ENCODE results near the gene CCDC9B.
A peak's percentile ranks its signal among the peaks of the same experiment; 100 is the strongest.

The CCDC9B gene

DNA sequence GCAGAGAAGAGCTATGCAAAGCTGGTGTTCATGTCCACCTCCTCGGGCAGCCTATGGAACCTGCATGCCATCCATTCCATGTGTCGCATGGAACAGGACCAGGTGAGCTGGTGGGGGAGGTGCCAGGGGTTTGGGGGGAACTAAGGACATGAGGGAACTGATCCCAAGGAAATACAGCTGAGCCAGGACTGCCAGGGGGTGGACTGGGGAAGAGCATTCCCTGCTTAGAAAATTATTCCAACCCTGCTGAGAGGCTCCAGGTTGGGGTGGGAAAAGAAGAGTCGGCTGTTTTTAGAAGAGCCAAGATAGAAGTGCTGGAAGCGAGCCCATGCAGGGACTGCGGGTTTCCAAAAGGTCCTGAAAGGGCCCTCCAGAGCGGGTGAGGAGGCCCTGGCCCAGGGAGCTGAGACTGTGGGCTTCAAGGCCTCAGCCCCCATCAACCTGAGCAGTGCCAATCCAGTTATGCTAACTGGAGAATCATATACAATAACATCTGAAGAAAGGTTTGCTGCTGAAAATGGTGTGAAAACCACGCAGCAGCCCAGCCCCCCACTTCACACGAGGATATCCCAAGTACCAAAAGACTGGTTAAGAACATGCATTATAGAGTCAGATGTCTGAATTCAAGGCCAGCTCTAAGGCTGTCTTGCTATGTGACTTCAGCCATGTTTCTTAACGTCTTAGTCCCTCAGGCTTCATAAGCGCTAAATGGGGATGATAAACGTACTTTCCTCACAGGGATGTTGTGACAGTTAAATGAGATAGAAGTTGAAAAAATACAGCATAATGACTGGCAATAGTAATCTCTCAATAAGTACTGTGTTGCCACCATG is 25.1 kb upstream of the CCDC9B start:
- DNase-seq (ENCODE audit: low spot score), result no peak

DNA sequence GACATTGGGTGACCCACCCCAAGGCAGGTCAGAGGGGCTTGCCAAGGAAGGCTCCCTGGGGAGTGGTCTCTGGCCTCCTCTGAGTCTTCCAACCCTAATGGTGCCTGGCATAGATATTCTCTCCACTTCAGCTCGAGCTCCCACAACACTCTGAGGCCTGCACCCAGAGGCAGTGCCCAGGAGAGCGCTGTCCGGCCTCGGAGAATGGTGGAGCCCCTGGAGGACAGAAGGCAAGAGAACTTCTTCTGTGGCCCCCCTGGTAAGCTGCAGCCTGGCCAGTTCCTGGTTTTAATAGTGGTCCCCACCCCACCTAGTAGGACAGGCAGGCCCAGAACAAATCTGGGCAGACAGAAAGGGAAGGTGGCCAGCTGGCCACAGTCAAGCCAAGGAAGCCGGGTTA is 24.3 kb upstream of the CCDC9B start:
- no peak for DNase-seq (ENCODE audit: low spot score)

GRCh38 chr15:40364251-40364650 is 23.5 kb upstream of the CCDC9B start:
- DNase-seq (ENCODE audit: low spot score), result no peak

GRCh38 chr15:40363611-40364010 is 22.9 kb upstream of the CCDC9B start:
- DNase-seq (ENCODE audit: low spot score), result no peak

- no peak for DNase-seq (ENCODE audit: low spot score)
These were observed 20.9 kb upstream of the CCDC9B start for GRCh38 chr15:40361640-40362039.

- DNase-seq (ENCODE audit: low spot score), result no peak
These were observed 19.3 kb upstream of the CCDC9B start for GRCh38 chr15:40360015-40360414.

DNA sequence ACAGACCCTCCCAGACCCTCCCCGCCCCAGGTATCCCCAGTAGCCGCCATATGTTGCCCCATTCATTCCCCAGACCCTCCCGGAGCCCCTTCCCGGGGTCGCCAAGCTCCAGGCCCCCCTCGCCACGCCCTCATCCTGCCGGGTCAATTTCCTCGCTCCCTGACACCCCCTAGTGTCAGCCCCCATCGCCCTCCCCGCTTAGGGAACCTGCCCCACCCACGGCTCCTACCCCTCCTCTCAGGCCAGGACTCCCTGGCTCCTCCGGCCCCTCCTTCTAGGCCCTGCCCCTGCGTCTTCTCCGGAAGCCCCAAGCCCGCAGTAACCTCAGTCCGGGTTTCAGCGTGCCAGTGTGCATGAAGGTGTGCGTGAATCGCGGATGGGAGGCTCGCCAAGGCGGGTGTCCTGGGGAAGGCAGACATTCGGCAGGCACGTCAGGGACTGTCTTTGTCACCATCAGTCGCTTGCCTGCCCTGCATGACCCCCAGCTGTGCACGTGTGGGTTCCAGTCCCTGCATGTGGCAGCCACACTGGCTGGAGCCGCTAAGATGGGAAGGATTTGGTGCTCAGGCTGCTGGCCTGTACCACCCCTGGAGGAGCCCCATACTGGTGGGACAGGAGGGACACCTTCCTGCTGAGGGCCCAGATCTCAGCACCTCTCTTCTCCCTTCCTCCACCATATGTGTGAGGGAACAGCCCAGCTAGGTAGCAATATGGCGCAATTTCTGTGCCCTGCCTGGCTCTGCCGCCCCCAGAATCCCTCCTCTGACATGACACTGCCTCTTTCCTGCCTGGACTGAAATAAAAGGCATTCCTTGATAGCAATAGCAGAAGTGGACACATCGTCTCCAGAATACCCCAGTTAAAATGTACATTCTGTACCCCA is 18.0 kb upstream of the CCDC9B start:
- peak; percentile 12 for DNase-seq (ENCODE audit: low spot score)

GRCh38 chr15:40357723-40358470 is 17.2 kb upstream of the CCDC9B start, which contains the start of gene DISP2:
TSS of gene DISP2 (plus strand) at chr15:40358219. CDS start at chr15:40358322, 103 bp downstream.
- DNase-seq (ENCODE audit: low spot score), result peak; percentile 88

GRCh38 chr15:40357246-40357645 is 16.5 kb upstream of the CCDC9B start:
- DNase-seq (ENCODE audit: low spot score), result no peak

DNA sequence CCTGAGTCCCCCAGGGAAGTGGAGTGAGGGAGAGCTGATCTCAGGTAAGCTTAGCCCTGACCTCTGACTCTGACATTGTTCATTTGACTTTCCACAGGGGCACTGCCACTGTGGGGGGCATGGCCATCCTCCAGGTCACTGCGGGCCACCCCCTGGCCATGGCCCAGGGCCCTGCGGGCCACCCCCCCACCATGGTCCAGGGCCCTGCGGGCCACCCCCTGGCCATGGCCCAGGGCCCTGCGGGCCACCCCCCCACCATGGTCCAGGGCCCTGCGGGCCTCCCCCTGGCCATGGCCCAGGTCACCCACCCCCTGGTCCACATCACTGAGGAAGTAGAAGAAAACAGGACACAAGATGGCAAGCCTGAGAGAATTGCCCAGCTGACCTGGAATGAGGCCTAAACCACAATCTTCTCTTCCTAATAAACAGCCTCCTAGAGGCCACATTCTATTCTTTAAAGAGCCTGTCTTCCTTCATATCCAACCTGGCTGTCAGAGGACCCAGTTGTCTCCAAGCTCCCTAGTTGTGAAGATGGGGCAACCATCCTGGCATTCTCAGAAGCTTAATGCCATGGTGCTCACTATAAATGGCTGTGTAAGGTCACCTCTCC is 15.3 kb upstream of the CCDC9B start:
- DNase-seq (ENCODE audit: low spot score), result no peak

DNA sequence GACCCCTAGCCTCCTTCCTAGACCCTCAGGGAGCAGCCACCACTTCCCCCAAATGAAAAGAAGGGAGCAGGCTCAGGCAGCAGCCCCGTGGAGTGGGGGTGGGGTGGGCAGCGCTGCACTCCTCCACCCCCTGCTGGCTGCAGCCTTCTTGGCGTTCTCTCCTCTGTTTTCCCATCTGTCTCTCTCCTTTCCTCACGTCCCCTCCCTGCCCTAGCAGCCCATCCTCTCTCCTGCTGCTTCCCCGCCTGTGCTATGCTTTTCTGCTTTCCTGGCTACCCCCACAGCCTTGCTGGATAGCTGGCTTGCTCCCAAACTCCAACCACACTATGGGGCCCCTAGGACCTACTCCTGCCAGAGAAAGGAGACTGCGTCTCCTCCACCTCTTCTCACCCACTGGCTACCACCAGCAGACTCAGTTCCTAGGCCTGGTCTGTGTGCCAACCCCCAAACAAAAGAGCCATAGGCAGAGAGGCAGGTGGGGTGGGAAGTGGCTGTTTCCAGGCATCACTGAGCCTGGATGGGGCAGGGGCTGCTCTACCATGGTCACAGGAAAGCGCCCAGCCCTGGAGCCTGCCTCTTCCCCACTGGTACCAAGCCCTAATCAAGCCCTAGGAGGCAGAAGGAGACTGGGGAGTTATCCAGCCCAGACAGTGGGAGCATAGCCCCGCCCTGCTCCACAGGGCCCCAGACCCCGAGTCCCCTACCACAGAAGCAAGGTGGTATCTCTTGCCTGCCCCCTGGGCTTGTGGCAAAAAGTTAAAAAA is 13.9 kb upstream of the CCDC9B start:
- DNase-seq (ENCODE audit: low spot score), result no peak

DNA sequence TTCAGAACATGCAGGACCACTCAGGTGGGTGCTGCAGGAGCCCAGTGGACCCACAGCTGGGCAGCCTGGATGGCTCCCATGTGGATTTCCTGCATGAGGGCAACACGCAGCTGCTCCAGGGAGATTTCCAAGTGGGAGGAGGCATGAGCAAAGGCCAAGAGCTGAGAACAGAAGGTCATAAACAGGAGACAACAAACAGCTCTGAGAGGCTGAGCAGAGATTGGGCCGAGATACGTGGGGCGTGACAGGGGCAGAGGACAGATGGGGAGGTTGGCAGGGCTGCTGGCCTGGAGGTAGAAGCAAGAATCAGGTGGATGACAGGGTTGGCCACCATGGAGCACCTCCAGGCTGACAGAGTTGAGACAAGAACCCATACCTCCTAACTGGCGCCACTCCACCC is 13.0 kb upstream of the CCDC9B start:
- no peak for DNase-seq (ENCODE audit: low spot score)

GRCh38 chr15:40352281-40352901 is 11.7 kb upstream of the CCDC9B start:
- no peak for DNase-seq (ENCODE audit: low spot score)

DNA sequence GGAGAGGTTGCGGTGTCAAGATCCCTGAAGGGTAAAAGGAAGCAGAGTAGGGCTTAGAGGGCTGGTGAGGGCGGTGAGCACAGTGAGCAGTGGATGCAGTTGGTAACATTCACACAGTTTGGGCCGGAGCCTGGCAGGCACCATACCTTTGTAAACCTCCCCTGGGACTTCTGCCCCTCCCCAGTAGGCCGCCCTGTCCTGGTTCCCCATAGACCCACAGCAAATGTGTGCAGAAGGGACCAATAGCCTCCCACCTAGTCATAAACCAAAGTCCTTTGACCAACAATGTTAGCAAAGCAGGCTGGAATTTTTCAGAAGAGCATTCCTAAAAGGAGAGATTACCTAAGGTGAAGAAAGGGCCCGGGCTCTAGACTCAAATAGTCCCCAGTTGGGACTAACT is 8.4 kb upstream of the CCDC9B start:
- DNase-seq (ENCODE audit: low spot score), result no peak

DNA sequence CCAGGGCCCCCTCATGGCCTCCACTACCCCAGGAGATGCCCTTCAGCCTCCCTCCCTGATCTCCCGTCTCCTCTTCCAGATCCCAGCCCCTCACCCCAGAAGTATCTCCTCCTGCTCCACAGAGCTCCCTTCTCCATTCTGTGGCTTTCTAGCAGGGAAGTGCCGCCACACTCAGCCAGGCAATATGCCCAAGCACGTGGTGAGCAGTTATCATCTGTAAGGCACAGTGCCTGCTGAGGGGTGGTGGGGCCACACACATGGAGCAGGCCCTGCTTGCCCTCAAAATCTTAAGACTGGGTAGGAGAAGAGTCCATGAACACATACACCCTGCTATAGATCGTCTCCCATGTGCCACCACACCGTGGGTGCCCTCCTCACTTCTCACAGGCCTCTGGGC is 7.7 kb upstream of the CCDC9B start:
- no peak for DNase-seq (ENCODE audit: low spot score)

DNA sequence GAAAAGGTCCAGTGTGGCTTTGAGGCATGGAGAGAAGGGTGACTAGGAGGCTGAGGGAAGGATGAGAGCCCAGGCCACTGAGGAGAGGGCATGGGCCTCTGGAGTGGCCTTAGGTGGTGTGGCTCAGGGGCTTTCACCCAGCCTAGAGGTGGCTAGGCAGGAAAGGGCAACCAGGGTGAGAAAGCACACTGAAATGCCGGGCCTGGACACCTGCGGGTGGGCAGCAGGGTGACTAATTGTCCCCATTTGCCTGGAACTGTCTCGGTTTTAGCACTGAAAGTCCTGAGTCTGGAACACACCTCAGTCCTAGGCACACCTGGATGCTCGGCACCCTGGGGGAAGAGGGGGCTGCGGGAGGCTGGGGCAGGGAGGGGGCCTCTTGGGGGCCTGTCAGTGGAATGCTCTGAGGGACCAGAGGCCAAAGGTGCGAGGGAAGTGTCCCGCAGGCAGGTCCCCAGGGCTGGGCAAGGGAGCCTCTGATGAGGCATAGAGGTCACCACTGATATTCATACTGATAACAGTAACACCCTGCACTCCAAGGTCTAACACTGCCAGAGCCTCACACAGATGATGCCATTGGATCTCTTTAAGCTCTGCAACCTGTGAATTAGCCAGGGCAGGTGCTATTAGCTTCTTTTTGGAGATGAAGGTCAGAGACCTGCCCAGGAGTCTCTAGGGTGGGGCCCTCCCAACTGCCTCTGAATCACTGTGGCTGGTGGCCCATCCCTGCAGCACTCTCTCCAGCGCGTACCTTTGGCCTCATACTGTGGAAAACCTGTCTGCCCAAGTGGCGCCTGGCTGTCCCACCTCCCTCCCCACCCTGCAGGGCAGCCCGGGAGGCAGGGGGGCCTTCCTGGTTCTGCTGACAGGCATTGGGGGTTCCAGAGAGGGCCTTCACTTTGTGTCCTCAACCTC is 7.1 kb upstream of the CCDC9B start:
- no peak for DNase-seq (ENCODE audit: low spot score)

DNA sequence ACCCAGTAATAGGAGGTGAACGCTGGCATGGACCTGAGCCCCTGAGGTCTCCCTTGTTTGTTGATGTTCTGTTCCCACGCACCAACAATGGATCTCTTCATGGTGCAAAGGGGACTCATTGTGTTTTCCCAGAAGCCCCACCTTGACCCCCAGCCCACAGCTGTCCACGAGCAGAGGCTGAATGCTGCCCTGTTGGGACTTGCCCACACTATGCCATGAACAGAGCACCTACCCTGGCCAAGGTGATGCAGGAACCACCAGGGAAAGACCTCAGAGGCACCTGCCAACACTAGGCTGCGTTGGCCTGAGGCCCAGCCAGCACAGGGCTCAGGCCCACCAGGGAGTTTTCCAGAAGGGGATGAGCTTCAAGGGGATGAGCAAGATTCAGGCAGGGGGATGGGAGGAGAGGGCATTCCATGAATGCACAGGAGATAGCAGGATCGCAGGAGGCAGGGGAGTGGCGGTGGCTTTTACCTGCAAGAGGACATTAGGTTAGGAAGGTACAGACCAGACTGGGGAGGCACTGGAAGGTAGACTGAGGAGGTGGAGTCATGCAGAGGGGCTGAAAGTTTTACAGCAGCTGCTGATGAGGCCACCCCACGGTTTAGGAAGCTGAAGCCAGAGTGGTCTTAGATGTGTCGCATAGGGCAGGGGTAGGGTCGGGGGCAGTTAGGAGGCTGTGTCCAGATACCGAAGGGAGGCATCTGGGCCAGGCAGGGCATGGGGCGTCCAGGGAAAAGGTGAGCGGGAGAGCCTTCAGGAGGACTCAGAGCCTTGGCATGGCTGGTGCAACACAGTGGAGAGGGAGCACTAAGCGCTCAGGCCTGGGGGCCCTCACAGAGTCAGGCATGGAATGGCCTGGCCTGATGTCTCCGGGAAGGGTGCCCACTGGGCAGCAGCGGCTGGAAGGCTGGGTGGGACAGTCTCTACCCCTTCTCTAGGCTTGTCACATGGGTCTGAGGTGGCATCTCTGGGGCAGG is 6.1 kb upstream of the CCDC9B start:
- no peak for DNase-seq (ENCODE audit: low spot score)

DNA sequence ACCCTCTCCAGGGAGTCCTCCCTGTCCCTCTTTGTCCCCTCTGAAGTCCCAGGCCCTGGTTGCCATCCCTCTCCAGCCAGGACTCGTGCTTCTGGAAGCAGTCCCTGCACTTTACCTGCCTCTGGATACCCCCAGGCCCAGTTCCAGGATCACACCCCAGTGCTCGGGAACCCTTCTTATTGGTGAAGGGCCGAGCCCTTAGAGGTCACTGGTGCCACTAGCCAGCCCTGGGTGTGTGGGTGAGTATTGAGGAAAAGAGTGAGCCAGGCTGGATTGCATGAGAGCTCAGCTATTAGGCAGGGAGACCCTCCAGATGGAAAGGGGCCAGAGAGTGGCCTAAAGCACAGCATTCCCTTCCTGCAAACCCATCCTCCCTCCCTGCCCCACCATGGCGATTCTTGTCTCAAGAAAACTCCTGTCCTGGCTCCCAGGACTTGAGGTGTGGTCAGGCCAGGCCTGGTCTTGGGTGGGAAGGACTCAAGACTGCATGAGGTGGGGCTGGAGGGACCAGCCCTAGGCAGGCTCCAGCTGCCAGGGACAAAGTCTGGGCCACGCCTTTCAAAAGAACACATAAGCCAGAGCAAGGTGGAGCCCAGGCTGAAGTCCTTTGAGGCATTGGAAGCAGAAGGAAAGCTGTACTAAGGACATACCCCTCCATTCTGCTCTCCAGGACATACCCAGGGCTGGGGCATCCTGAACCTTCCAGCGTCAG is 5.3 kb upstream of the CCDC9B start:
- DNase-seq (ENCODE audit: low spot score), result no peak
